Measurements from ENCODE around the gene SELENOH.

The SELENOH gene

GRCh38 chr11:57751176-57751575 lies 9.9 kb downstream of the SELENOH start:
- no peak for DNase-seq

- peak; percentile 46 for DNase-seq
These were observed 10.5 kb downstream of the SELENOH start, which contains the start of gene BTBD18 for GRCh38 chr11:57751676-57752253. Gene BTBD18, minus strand, starts transcription at chr11:57751819. Its CDS starts 631 bp downstream, at chr11:57751188.

GRCh38 chr11:57752954-57753353 lies 11.7 kb downstream of the SELENOH start:
- no peak for DNase-seq

- no peak for DNase-seq
These were observed 16.9 kb downstream of the SELENOH start for GRCh38 chr11:57758174-57758573.

- peak; percentile 95 for DNase-seq
These were observed 20.3 kb downstream of the SELENOH start, which contains the start of gene CTNND1 for GRCh38 chr11:57761301-57762234. Gene CTNND1, plus strand, starts transcription at chr11:57761802. Its CDS starts 29,677 bp downstream, at chr11:57791479.

- DNase-seq, result peak; percentile 15
These were observed 21.1 kb downstream of the SELENOH start for GRCh38 chr11:57762235-57762861.

GRCh38 chr11:57763568-57763967 lies 22.3 kb downstream of the SELENOH start:
- peak; percentile 32 for DNase-seq

GRCh38 chr11:57764021-57764420 lies 22.7 kb downstream of the SELENOH start:
- no peak for DNase-seq

GRCh38 chr11:57764566-57764965 lies 23.3 kb downstream of the SELENOH start:
- no peak for DNase-seq

GRCh38 chr11:57764972-57765371 lies 23.7 kb downstream of the SELENOH start:
- no peak for DNase-seq

GRCh38 chr11:57770793-57771192 lies 29.5 kb downstream of the SELENOH start:
- no peak for DNase-seq

- DNase-seq, result no peak
These were observed 30.1 kb downstream of the SELENOH start for GRCh38 chr11:57771365-57771764.

GRCh38 chr11:57772562-57772961 lies 31.3 kb downstream of the SELENOH start:
- no peak for DNase-seq

- no peak for DNase-seq
These were observed 31.8 kb downstream of the SELENOH start for GRCh38 chr11:57773026-57773598.

- no peak for DNase-seq
These were observed 34.2 kb downstream of the SELENOH start for GRCh38 chr11:57775491-57775890.

GRCh38 chr11:57776031-57776521 lies 34.8 kb downstream of the SELENOH start:
- DNase-seq, result no peak

- no peak for DNase-seq
These were observed 35.4 kb downstream of the SELENOH start for GRCh38 chr11:57776577-57777210.

- DNase-seq, result no peak
These were observed 36.7 kb downstream of the SELENOH start for GRCh38 chr11:57777969-57778317.

GRCh38 chr11:57778318-57779037 lies 37.2 kb downstream of the SELENOH start:
- DNase-seq, result no peak

GRCh38 chr11:57779276-57779675 lies 38.0 kb downstream of the SELENOH start:
- DNase-seq, result no peak

GRCh38 chr11:57781529-57781943 lies 40.2 kb downstream of the SELENOH start:
- DNase-seq, result no peak

- DNase-seq, result peak; percentile 25
These were observed 43.8 kb downstream of the SELENOH start for GRCh38 chr11:57785072-57785471.

Data from suppressor macrophage treated with lipopolysaccharide for 4 hours (primary cell).